ENCODE measurements around the gene IQGAP2.

The IQGAP2 gene

GRCh38 chr5:76386360-76386759 lies 16.7 kb upstream of the IQGAP2 start:
- no peak for DNase-seq

- DNase-seq: no peak
These were observed 14.8 kb upstream of the IQGAP2 start for GRCh38 chr5:76388236-76388635.

- no peak for DNase-seq
These were observed 14.1 kb upstream of the IQGAP2 start for GRCh38 chr5:76388791-76389512.

GRCh38 chr5:76389513-76390154 lies 13.5 kb upstream of the IQGAP2 start:
- DNase-seq: no peak

- DNase-seq: no peak
These were observed 12.1 kb upstream of the IQGAP2 start for GRCh38 chr5:76391014-76391413.

- no peak for DNase-seq
These were observed 9.9 kb upstream of the IQGAP2 start for GRCh38 chr5:76393035-76393680.

- no peak for DNase-seq
These were observed 5.9 kb upstream of the IQGAP2 start for GRCh38 chr5:76397200-76397599.

GRCh38 chr5:76399268-76399667 lies 3.8 kb upstream of the IQGAP2 start:
- DNase-seq: no peak

- no peak for DNase-seq
These were observed 2.6 kb upstream of the IQGAP2 start for GRCh38 chr5:76400466-76400865.

GRCh38 chr5:76401801-76402250 lies 1.3 kb upstream of the IQGAP2 start:
- DNase-seq: peak; percentile 38

GRCh38 chr5:76402251-76402885 lies 717 bp upstream of the IQGAP2 start:
- peak; percentile 87 for DNase-seq

- peak; percentile 70 for DNase-seq
These were observed 709 bp downstream of the IQGAP2 start for GRCh38 chr5:76403766-76404222.

GRCh38 chr5:76404223-76405211 lies 1.4 kb downstream of the IQGAP2 start:
- DNase-seq: peak; percentile 80

GRCh38 chr5:76406014-76406413 lies 2.9 kb downstream of the IQGAP2 start:
- no peak for DNase-seq

GRCh38 chr5:76406673-76407072 lies 3.6 kb downstream of the IQGAP2 start:
- no peak for DNase-seq

- DNase-seq: no peak
These were observed 5.1 kb downstream of the IQGAP2 start for GRCh38 chr5:76408104-76408654.

GRCh38 chr5:76412511-76412910 lies 9.4 kb downstream of the IQGAP2 start:
- no peak for DNase-seq

GRCh38 chr5:76413746-76414145 lies 10.7 kb downstream of the IQGAP2 start:
- no peak for DNase-seq

GRCh38 chr5:76414788-76415187 lies 11.7 kb downstream of the IQGAP2 start:
- DNase-seq: no peak

GRCh38 chr5:76415855-76416254 lies 12.8 kb downstream of the IQGAP2 start:
- no peak for DNase-seq

GRCh38 chr5:76419597-76420298 lies 16.7 kb downstream of the IQGAP2 start:
- DNase-seq: no peak
